Memory B cell (primary cell): Measurements from ENCODE around the gene WRAP73.

Experiments
- ATAC-seq: fragments of 150-1000 bp; cut with Tn5 transposase; 2 replicates; pipeline ENCODE4 v1.10.0; 2021; ENCODE audit warnings: low read depth, mild to moderate bottlenecking, moderate library complexity
- DNase-seq, 2 donors: peaks; one replicate each; pipeline ENCODE4 v3.0.0; 2022; ENCODE audit warnings: low spot score in 2 of 2
- H3K27ac Mint-ChIP-seq: one replicate; pipeline ENCODE4 v1.8.0; 2022; ENCODE audit warnings: mild to moderate bottlenecking, moderate library complexity, mixed read lengths
- H3K27me3 Mint-ChIP-seq: one replicate; pipeline ENCODE4 v1.8.0; 2022; ENCODE audit warnings: mixed read lengths
- H3K36me3 Mint-ChIP-seq: one replicate; pipeline ENCODE4 v1.8.0; 2022; ENCODE audit warnings: mild to moderate bottlenecking, mixed read lengths
- H3K4me1 Mint-ChIP-seq: one replicate; pipeline ENCODE4 v1.8.0; 2022; ENCODE audit warnings: mixed read lengths
- H3K4me3 Mint-ChIP-seq: one replicate; pipeline ENCODE4 v1.8.0; 2022; ENCODE audit warnings: mild to moderate bottlenecking, moderate library complexity, mixed read lengths
- H3K9me3 Mint-ChIP-seq: one replicate; pipeline ENCODE4 v1.8.0; 2022; ENCODE audit warnings: mixed read lengths

Gene WRAP73

DNA sequence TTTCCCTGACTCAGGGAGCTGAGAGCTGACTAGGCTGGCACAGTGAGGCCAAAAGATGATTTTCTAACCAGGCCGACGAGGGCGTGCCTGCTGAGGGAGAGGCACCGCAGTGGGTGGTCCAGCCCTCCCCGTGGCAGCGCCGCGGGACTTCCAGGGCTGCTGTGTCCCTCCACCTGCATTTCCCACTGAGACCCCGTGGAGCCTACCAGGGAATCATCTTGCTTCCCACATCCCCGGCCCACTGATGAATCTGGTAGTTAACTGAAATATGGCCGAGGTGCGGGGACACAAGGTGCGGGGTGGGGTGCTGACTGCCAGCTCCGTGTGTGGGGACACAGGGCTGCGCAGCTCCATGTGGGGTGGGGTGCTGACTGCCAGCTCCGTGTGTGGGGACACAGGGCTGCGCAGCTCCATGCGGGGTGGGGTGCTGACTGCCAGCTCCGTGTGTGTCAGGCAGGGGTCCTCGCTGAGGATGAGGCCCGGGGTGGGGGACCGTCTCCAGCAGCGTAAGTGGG, 10.4 kb downstream of the WRAP73 start:
- no peaks in the 10 kb centered on the region for H3K9me3 Mint-ChIP-seq
- H3K4me3 Mint-ChIP-seq: no peak overlapping the region

GRCh38 chr1:3638676-3639075, 11.2 kb downstream of the WRAP73 start:
- Mint-ChIP-seq H3K27ac (no peak overlapping the region), H3K4me3 (no peak overlapping the region), H3K36me3 (peaks cover 29% of the 10 kb centered on the region), H3K4me1 (peaks cover 2% of the 10 kb centered on the region), H3K27me3 (no peaks in the 10 kb centered on the region), H3K9me3 (no peaks in the 10 kb centered on the region)
- ATAC-seq (no peak), DNase-seq (no peak)

More for the DNA sequence above, 10.4 kb downstream of the WRAP73 start:
- Mint-ChIP-seq H3K27me3 (no peaks in the 10 kb centered on the region), H3K36me3 (peaks cover 28% of the 10 kb centered on the region), H3K27ac (no peak overlapping the region), H3K4me1 (peaks cover 2% of the 10 kb centered on the region)
- DNase-seq: no peak
- no peak for ATAC-seq

- Mint-ChIP-seq H3K27ac (no peak overlapping the region), H3K9me3 (no peaks in the 10 kb centered on the region), H3K27me3 (no peaks in the 10 kb centered on the region), H3K4me3 (no peak overlapping the region), H3K36me3 (peaks cover 29% of the 10 kb centered on the region), H3K4me1 (peaks cover 2% of the 10 kb centered on the region)
- DNase-seq: no peak
- no peak for ATAC-seq
Measured at GRCh38 chr1:3638027-3638426, 11.9 kb downstream of the WRAP73 start.

- H3K27ac Mint-ChIP-seq: no peak overlapping the region
- peaks cover 18% of the 10 kb centered on the region for H3K36me3 Mint-ChIP-seq
- no peaks in the 10 kb centered on the region for H3K4me1 Mint-ChIP-seq
- no peaks in the 10 kb centered on the region for H3K27me3 Mint-ChIP-seq
- H3K9me3 Mint-ChIP-seq: no peaks in the 10 kb centered on the region
- H3K4me3 Mint-ChIP-seq: no peak overlapping the region
- ATAC-seq: no peak
- DNase-seq: no peak
Measured at GRCh38 chr1:3636531-3636930, 13.4 kb downstream of the WRAP73 start.

- no peak overlapping the region for H3K4me3 Mint-ChIP-seq
- H3K27ac Mint-ChIP-seq: no peak overlapping the region
Measured at GRCh38 chr1:3636080-3636479, 13.8 kb downstream of the WRAP73 start.

DNA sequence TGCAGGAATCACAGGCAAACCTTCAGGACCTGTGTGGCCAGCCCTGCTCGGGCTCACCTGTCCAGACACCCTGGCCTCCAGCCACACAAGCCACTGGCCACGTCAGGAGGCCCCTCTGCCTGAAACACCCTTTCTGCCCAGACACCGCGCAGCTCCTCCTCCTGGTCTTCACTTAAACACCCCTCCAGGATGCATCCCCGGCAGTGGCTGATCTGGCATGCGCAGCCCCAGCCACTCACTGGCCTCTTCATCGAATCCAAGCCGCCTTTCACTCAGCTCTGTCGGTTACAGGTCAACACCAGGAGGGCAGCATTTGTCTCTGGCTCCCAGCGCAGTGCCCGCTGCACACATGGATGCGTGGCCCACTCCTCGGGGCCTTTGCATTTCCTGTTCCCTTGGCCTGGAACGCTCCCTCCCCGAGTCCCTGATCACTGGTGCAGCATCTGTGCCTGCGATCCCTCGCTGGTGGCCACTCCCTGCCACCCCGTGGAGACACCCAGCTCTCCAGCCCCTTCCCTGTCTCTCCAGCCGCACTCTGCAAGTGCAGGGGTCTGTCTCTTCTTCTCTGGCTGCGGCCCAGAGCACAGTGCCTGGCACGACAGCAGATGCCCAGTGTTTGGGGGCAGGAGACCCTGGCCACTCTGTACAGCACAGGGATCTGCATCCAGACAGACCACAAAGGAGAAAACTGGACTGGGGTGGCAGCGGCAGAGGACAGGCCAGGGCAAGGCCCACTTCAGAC, 15.7 kb downstream of the WRAP73 start:
- peaks cover 6% of the 10 kb centered on the region for H3K4me1 Mint-ChIP-seq
- no peak for ATAC-seq
- no peak overlapping the region for H3K27ac Mint-ChIP-seq
- H3K27me3 Mint-ChIP-seq: no peaks in the 10 kb centered on the region
- peaks cover 18% of the 10 kb centered on the region for H3K36me3 Mint-ChIP-seq
- DNase-seq: no peak
- no peak overlapping the region for H3K4me3 Mint-ChIP-seq
- H3K9me3 Mint-ChIP-seq: no peaks in the 10 kb centered on the region

More at GRCh38 chr1:3636080-3636479, 13.8 kb downstream of the WRAP73 start:
- Mint-ChIP-seq H3K4me1 (no peaks in the 10 kb centered on the region), H3K27me3 (no peaks in the 10 kb centered on the region), H3K36me3 (peaks cover 18% of the 10 kb centered on the region), H3K9me3 (no peaks in the 10 kb centered on the region)
- DNase-seq (no peak), ATAC-seq (no peak)

- peaks cover 6% of the 10 kb centered on the region for H3K4me1 Mint-ChIP-seq
- peaks cover 18% of the 10 kb centered on the region for H3K36me3 Mint-ChIP-seq
Measured at GRCh38 chr1:3633344-3634058, 16.4 kb downstream of the WRAP73 start.

GRCh38 chr1:3632716-3633343, 17.1 kb downstream of the WRAP73 start:
- Mint-ChIP-seq H3K4me1 (peaks cover 6% of the 10 kb centered on the region), H3K36me3 (peaks cover 18% of the 10 kb centered on the region), H3K9me3 (no peaks in the 10 kb centered on the region), H3K27ac (no peak overlapping the region), H3K27me3 (no peaks in the 10 kb centered on the region), H3K4me3 (no peak overlapping the region)
- ATAC-seq: no peak
- DNase-seq: no peak

More at GRCh38 chr1:3633344-3634058, 16.4 kb downstream of the WRAP73 start:
- H3K27ac Mint-ChIP-seq: no peak overlapping the region
- no peak for DNase-seq
- no peak for ATAC-seq
- no peaks in the 10 kb centered on the region for H3K27me3 Mint-ChIP-seq
- H3K9me3 Mint-ChIP-seq: no peaks in the 10 kb centered on the region
- H3K4me3 Mint-ChIP-seq: no peak overlapping the region

GRCh38 chr1:3632298-3632697, 17.6 kb downstream of the WRAP73 start:
- DNase-seq (no peak), ATAC-seq (no peak)
- peaks cover 18% of the 10 kb centered on the region for H3K36me3 Mint-ChIP-seq
- no peak overlapping the region for H3K27ac Mint-ChIP-seq
- peaks cover 6% of the 10 kb centered on the region for H3K4me1 Mint-ChIP-seq
- H3K27me3 Mint-ChIP-seq: no peaks in the 10 kb centered on the region
- H3K9me3 Mint-ChIP-seq: no peaks in the 10 kb centered on the region
- H3K4me3 Mint-ChIP-seq: no peak overlapping the region

- H3K36me3 Mint-ChIP-seq: peaks cover 12% of the 10 kb centered on the region
- DNase-seq: no peak
- no peaks in the 10 kb centered on the region for H3K27me3 Mint-ChIP-seq
- ATAC-seq: no peak
- H3K27ac Mint-ChIP-seq: no peak overlapping the region
- no peak overlapping the region for H3K4me3 Mint-ChIP-seq
- no peaks in the 10 kb centered on the region for H3K9me3 Mint-ChIP-seq
- peaks cover 6% of the 10 kb centered on the region for H3K4me1 Mint-ChIP-seq
Measured at GRCh38 chr1:3631320-3632260, 18.3 kb downstream of the WRAP73 start.

DNA sequence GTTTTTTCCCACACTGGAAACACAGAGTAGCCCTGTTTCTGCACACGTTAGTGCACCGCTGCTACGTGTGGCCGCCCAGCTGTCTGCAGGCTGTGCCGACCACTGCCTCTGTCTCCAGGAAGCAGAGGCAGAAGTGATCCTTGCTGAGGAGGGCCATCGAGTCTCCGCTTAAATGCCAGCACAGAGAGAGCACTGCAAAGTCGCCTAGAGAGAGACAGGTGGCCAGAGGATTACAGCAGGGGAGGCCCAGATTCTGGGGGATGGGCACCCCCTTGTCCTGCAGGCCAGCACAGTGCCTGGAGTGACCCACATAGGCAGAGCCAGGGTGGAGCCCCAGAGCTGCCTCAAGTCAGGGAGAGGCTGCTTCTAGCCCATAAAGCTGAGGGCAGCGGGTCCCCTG, 19.0 kb downstream of the WRAP73 start:
- DNase-seq (no peak), ATAC-seq (no peak)
- H3K27me3 Mint-ChIP-seq: no peaks in the 10 kb centered on the region
- no peak overlapping the region for H3K4me3 Mint-ChIP-seq
- peaks cover 8% of the 10 kb centered on the region for H3K36me3 Mint-ChIP-seq
- peaks cover 7% of the 10 kb centered on the region for H3K4me1 Mint-ChIP-seq
- no peak overlapping the region for H3K27ac Mint-ChIP-seq
- H3K9me3 Mint-ChIP-seq: no peaks in the 10 kb centered on the region

- Mint-ChIP-seq H3K27me3 (no peaks in the 10 kb centered on the region), H3K9me3 (no peaks in the 10 kb centered on the region), H3K36me3 (peaks cover 4% of the 10 kb centered on the region), H3K4me1 (peaks cover 10% of the 10 kb centered on the region), H3K27ac (peak overlapping the region; percentile 73), H3K4me3 (no peak overlapping the region)
- DNase-seq (no peak), ATAC-seq (peak; percentile 27)
Measured at GRCh38 chr1:3630161-3630611, 19.7 kb downstream of the WRAP73 start.

DNA sequence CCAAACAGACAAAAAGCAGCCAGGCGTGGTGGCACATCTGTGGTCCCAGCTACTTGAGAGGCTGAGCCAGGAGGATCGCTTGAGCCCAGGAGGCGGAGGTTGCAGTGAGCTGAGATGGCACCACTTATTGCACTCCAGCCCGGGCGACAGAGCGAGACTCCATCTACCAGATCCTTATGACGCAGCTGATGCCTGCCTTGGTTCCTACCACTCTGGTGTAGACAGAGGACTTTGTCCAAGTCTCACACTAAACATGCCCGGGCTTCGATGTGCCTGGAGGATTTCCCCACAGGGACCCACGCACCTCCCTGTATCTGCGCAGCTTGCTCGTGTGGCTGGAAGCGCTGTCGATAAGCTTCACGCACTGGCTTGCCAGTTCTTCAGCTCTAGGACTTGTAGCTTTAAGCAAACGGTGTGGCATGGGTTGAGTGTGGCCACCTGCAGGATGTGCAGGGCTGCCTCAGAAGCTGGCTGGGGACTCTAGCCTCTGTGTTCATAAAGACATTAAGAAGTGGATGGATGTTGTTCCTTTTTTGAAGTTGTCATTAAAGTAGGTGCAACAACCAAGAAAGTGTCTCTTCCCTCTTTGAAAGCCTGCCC, 20.2 kb downstream of the WRAP73 start:
- Mint-ChIP-seq H3K4me1 (peaks cover 11% of the 10 kb centered on the region), H3K27ac (peak overlapping the region; percentile 73), H3K4me3 (no peak overlapping the region), H3K36me3 (peaks cover 3% of the 10 kb centered on the region), H3K9me3 (no peaks in the 10 kb centered on the region), H3K27me3 (no peaks in the 10 kb centered on the region)
- no peak for ATAC-seq
- DNase-seq: no peak
